SK-N-SH (cell line): Measurements from ENCODE around the gene RFPL4A. TPM values are rescaled to one million over a fixed set of nuclear protein-coding genes. Genes with fewer than 3 reads are reported as not detected.
"Not testable (repeated sequence)": the region's sequence is repeated elsewhere in the genome, so short reads cannot be mapped to it uniquely, and the experiment has no call there.

Experiments used
- CTCF ChIA-PET: fragments of 300-600, 350-600 bp; formaldehyde crosslinking; extraction: SDS; loops from one replicate; lab custom pipeline; 2021; lab: Yijun Ruan, JAX
- POLR2A ChIA-PET: fragments of 350-600 bp; sonication (Branson Sonifier 250); formaldehyde crosslinking; extraction: SDS; loops from one replicate; lab custom pipeline; 2020; ENCODE audit warnings: antibody characterized with exemption, inconsistent platforms; lab: Yijun Ruan, JAX
- DNase-seq: peaks from one replicate; pipeline ENCODE4 v3.0.0; 2012
- H2AFZ ChIP-seq: fragments of 200-600 bp; sonication (generic); 2 replicates; pipeline ENCODE4 v1.8.1; 2016; ENCODE audit warnings: antibody characterized with exemption, mild to moderate bottlenecking, low read depth
- H3F3A ChIP-seq: fragments of 200-600 bp; sonication (generic); replicated peaks from 2 replicates; pipeline ENCODE3; 2016; ENCODE audit warnings: antibody characterized with exemption, mild to moderate bottlenecking; ENCODE audit not compliant: insufficient read depth
- H3K27ac ChIP-seq, 2 experiments: fragments of 200-500 bp in 1 of 2; fragments of 200-600 bp in 1 of 2; sonication (Bioruptor generic) in 1 of 2; sonication (generic), shearing (Covaris generic) in 1 of 2; 2 replicates each; pipeline versions ENCODE4 v1.5.1 to v1.6.1; 2014 to 2016; ENCODE audit warnings: low read depth in 2 of 2, inconsistent platforms in 1 of 2, low read length in 1 of 2, mild to moderate bottlenecking in 1 of 2, mixed read lengths in 1 of 2
- H3K27me3 ChIP-seq: fragments of 200-600 bp; sonication (generic), shearing (Covaris generic); 2 replicates; pipeline ENCODE4 v1.6.1; 2016; ENCODE audit warnings: mixed run types; ENCODE audit not compliant: insufficient read depth
- H3K36me3 ChIP-seq, 2 experiments: fragments of 200-500 bp in 1 of 2; fragments of 200-600 bp in 1 of 2; sonication (Bioruptor generic) in 1 of 2; sonication (generic) in 1 of 2; replicated peaks in 1 of 2; 2 replicates each; pipeline versions ENCODE3 to v1.5.1; 2014 to 2016; ENCODE audit warnings: low read length in 1 of 2, mild to moderate bottlenecking in 1 of 2; ENCODE audit not compliant: insufficient read depth in 2 of 2, control insufficient read depth in 1 of 2
- H3K4me1 ChIP-seq, 2 experiments: fragments of 200-500 bp in 1 of 2; fragments of 200-600 bp in 1 of 2; sonication (Bioruptor generic) in 1 of 2; sonication (generic), shearing (Covaris generic) in 1 of 2; 2 replicates each; pipeline versions ENCODE4 v1.5.1 to v1.6.1; 2014 to 2016; ENCODE audit warnings: low read depth in 1 of 2, low read length in 1 of 2, mixed run types in 1 of 2; ENCODE audit not compliant: insufficient read depth in 2 of 2, control insufficient read depth in 1 of 2
- H3K4me2 ChIP-seq: fragments of 200-600 bp; sonication (generic), shearing (Covaris generic); 2 replicates; pipeline ENCODE4 v1.6.1; 2017; ENCODE audit warnings: mixed run types
- H3K4me3 ChIP-seq, 2 experiments: fragments of 200-500 bp in 1 of 2; fragments of 200-600 bp in 1 of 2; sonication (Bioruptor generic) in 1 of 2; sonication (generic), shearing (Covaris generic) in 1 of 2; 2 replicates each; pipeline versions ENCODE4 v1.5.1 to v1.8.1; 2014 to 2016; ENCODE audit warnings: low read depth in 2 of 2, inconsistent platforms in 1 of 2, low read length in 1 of 2, mild to moderate bottlenecking in 1 of 2, mixed read lengths in 1 of 2, moderate library complexity in 1 of 2
- H3K79me2 ChIP-seq: fragments of 200-600 bp; sonication (generic); 2 replicates; pipeline ENCODE4 v1.8.1; 2017; ENCODE audit warnings: mild to moderate bottlenecking; ENCODE audit not compliant: insufficient read depth
- H3K9ac ChIP-seq: fragments of 200-600 bp; sonication (generic); 2 replicates; pipeline ENCODE4 v1.6.1; 2017; ENCODE audit warnings: mixed run types
- H3K9me2 ChIP-seq: fragments of 200-600 bp; sonication (generic); 2 replicates; pipeline ENCODE4 v1.6.1; 2017; ENCODE audit warnings: mixed run types
- H3K9me3 ChIP-seq: fragments of 200-600 bp; sonication (generic); 2 replicates; pipeline ENCODE4 v1.6.1; 2017; ENCODE audit warnings: mixed run types, mild to moderate bottlenecking, moderate library complexity
- H4K20me1 ChIP-seq: fragments of 200-600 bp; sonication (generic); 2 replicates; pipeline ENCODE4 v1.6.1; 2017; ENCODE audit warnings: mild to moderate bottlenecking, mixed run types; ENCODE audit not compliant: insufficient read depth
- EP300 ChIP-seq, 2 experiments: IDR thresholded peaks; 2 replicates each; pipeline versions ENCODE4 v1.4.0 to v1.6.1; 2012; ENCODE audit warnings: borderline replicate concordance in 1 of 2, low read depth in 1 of 2, low read length in 1 of 2
- FOXJ3 ChIP-seq: sonication (generic); formaldehyde crosslinking; IDR thresholded peaks from 2 replicates; pipeline ENCODE4 v1.5.1; 2020; ENCODE audit warnings: mild to moderate bottlenecking, missing genetic modification reagents
- GABPA ChIP-seq: IDR thresholded peaks from 2 replicates; pipeline ENCODE4 v1.4.0; 2012; ENCODE audit warnings: low read depth, mild to moderate bottlenecking
- NRF1 ChIP-seq: IDR thresholded peaks from 2 replicates; pipeline ENCODE4 v1.6.1; 2012; ENCODE audit warnings: low read depth, mild to moderate bottlenecking, low read length
- POLR2AphosphoS5 ChIP-seq: IDR thresholded peaks from 2 replicates; pipeline ENCODE4 v1.6.1; 2012; ENCODE audit warnings: low read depth, low read length
- RCOR1 ChIP-seq: fragments of 150-350 bp; IDR thresholded peaks from 2 replicates; pipeline ENCODE4 v1.6.1; 2017; ENCODE audit warnings: antibody characterized with exemption, low read length
- RFX5 ChIP-seq: IDR thresholded peaks from 2 replicates; pipeline ENCODE4 v1.6.1; 2012; ENCODE audit warnings: mild to moderate bottlenecking, improper control_type of control experiment, low read length
- TEAD4 ChIP-seq: IDR thresholded peaks from 2 replicates; pipeline ENCODE4 v1.4.0; 2012; ENCODE audit warnings: mild to moderate bottlenecking, borderline replicate concordance; ENCODE audit not compliant: insufficient read depth
- USF2 ChIP-seq: fragments of 150-350 bp; IDR thresholded peaks from 2 replicates; pipeline ENCODE4 v1.6.1; 2017; ENCODE audit warnings: antibody characterized with exemption, low read length, low read depth, borderline replicate concordance
- WGBS: methylation state at CpG from one replicate; pipeline ENCODE4 v1.1.6; 2017; ENCODE audit warnings: low lambda C conversion rate; 5-methylcytosine and 5-hydroxymethylcytosine counted together
- polyA plus RNA-seq, 3 experiments: library from polyadenylated mRNA; depleted of rRNA; stranded (reverse); fragments of >200 nt; gene quantifications; 2 replicates each; pipeline ENCODE4 v1.2.3, GENCODE V29; 2012
- TF ChIP-seq, protein P1 (sequence below): IDR thresholded peaks from 2 replicates; pipeline ENCODE4 v1.4.0; 2012; ENCODE audit warnings: low read depth, borderline replicate concordance

The RFPL4A gene
- polyA plus RNA-seq (2012; rRNA removed) = 0.06 TPM in 1 of 2 replicates, not detected in the other
- polyA plus RNA-seq (2012; cell fraction: cytosol; rRNA removed) = 0.04 TPM in 2 replicates
- 0.08 TPM in 1 of 2 replicates, not detected in the other for polyA plus RNA-seq (2012; cell fraction: nucleus; rRNA removed)

- H3F3A ChIP-seq, DNase-seq, H3K36me3 ChIP-seq, H3K9me2 ChIP-seq, H3K4me1 ChIP-seq, POLR2A ChIA-PET, H3K4me2 ChIP-seq, H3K4me3 ChIP-seq, CTCF ChIA-PET, H3K79me2 ChIP-seq, H3K27ac ChIP-seq, H2AFZ ChIP-seq, H3K9me3 ChIP-seq, H3K9ac ChIP-seq, H4K20me1 ChIP-seq: not testable (repeated sequence)
- peaks cover 25% of the 10 kb centered on the region; the same call in 1 of the 2 replicates for H3K27me3 ChIP-seq
- WGBS = 10% methylated on average over 3 of the region's 3 CpGs
These were observed at the start of gene RFPL4A for GRCh38 chr19:55758797-55759196. Gene RFPL4A (plus strand): TSS chr19:55759097. CDS start chr19:55761801, 2,704 bp downstream.

DNA sequence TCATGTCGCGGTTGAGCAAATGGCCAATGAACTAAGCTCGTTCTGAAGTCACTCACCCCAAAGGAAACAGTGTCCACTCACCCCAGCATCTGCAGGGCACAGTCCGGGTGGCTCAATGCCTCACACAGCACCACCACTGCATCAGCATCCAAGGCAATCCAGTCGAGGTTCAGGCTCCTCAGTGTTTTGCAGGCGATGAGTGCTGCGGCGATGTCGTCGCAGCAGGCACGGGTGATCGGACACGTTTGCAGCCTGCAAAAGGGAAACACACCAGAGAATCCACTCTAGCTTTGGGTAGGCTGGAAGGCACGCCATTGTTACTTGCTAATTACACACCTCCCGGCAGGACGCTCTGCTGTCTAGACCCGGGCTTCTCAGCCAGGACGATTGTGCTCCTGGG lies 47.2 kb upstream of the RFPL4A start:
- H4K20me1 ChIP-seq = no peaks in the 10 kb centered on the region
- peaks cover 4% of the 10 kb centered on the region for H3F3A ChIP-seq
- 48% methylated on average over 18 of the region's 18 CpGs for WGBS
- H3K9ac ChIP-seq = no peak overlapping the region
- H3K36me3 ChIP-seq = no peaks in the 10 kb centered on the region
- H3K27ac ChIP-seq = no peak overlapping the region
- H3K27me3 ChIP-seq = peaks cover 32% of the 10 kb centered on the region
- CTCF ChIA-PET = no interaction called here
- no peak for TF ChIP-seq EP300 (IDR thresholded peaks at IDR 0.05; ENCODE audit: borderline replicate concordance in 1 of 2, low read depth in 1 of 2, low read length in 1 of 2)
- no peak for TF ChIP-seq NRF1
- H3K4me2 ChIP-seq = no peak overlapping the region
- no peaks in the 10 kb centered on the region for H3K4me1 ChIP-seq
- H2AFZ ChIP-seq = no peak overlapping the region
- no peak for DNase-seq
- no peaks in the 10 kb centered on the region for H3K79me2 ChIP-seq
- no peaks in the 10 kb centered on the region for H3K9me2 ChIP-seq
- no peaks in the 10 kb centered on the region for H3K9me3 ChIP-seq
- POLR2A ChIA-PET = no interaction called here
- no peak overlapping the region; a peak in 1 of 4 replicates for H3K4me3 ChIP-seq

GRCh38 chr19:55712804-55713631 lies 45.9 kb upstream of the RFPL4A start:
- H3K4me2 ChIP-seq = no peak overlapping the region
- no peaks in the 10 kb centered on the region for H4K20me1 ChIP-seq
- H3K27me3 ChIP-seq = peaks cover 45% of the 10 kb centered on the region
- CTCF ChIA-PET = interaction anchor here (1.4 kb wide), 1 partner anchor 9 kb away, joined by 3 read pairs; no protein-coding TSS in a partner anchor
- no peak overlapping the region for H3K9ac ChIP-seq
- no peaks in the 10 kb centered on the region for H3K36me3 ChIP-seq
- H3K4me1 ChIP-seq = no peaks in the 10 kb centered on the region
- 9% methylated on average over 3 of the region's 3 CpGs for WGBS
- H3K4me3 ChIP-seq = no peak overlapping the region
- POLR2A ChIA-PET = no interaction called here
- no peak overlapping the region for H2AFZ ChIP-seq
- DNase-seq = no peak
- H3K9me3 ChIP-seq = no peaks in the 10 kb centered on the region
- no peaks in the 10 kb centered on the region for H3K9me2 ChIP-seq
- no peak overlapping the region for H3K27ac ChIP-seq
- TF ChIP-seq POLR2AphosphoS5 (no peak), USF2 (no peak), RCOR1 (no peak), TEAD4 (no peak), RFX5 (no peak), FOXJ3 (CRISPR knock-in tag) (no peak), GABPA (no peak)
- TF ChIP-seq, protein P1, sequence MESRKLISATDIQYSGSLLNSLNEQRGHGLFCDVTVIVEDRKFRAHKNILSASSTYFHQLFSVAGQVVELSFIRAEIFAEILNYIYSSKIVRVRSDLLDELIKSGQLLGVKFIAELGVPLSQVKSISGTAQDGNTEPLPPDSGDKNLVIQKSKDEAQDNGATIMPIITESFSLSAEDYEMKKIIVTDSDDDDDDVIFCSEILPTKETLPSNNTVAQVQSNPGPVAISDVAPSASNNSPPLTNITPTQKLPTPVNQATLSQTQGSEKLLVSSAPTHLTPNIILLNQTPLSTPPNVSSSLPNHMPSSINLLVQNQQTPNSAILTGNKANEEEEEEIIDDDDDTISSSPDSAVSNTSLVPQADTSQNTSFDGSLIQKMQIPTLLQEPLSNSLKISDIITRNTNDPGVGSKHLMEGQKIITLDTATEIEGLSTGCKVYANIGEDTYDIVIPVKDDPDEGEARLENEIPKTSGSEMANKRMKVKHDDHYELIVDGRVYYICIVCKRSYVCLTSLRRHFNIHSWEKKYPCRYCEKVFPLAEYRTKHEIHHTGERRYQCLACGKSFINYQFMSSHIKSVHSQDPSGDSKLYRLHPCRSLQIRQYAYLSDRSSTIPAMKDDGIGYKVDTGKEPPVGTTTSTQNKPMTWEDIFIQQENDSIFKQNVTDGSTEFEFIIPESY = no peak
- peaks cover 4% of the 10 kb centered on the region for H3F3A ChIP-seq
- H3K79me2 ChIP-seq = no peaks in the 10 kb centered on the region
